Astrocyte (in vitro differentiated cells and primary cell): ENCODE results near the gene RSBN1. TPM values are rescaled to one million over a fixed set of nuclear protein-coding genes. Genes with fewer than 3 reads are reported as not detected.
"Not testable (repeated sequence)": the region's sequence is repeated elsewhere in the genome, so short reads cannot be mapped to it uniquely, and the experiment has no call there.

Experiments
- DNase-seq: peaks from one replicate; pipeline ENCODE4 v3.0.0-alpha.2; 2010; ENCODE audit warnings: low read depth
- FAIRE-seq: peaks from 2 replicates; lab custom pipeline; 2011; peaks lifted over from hg19 to GRCh38; lab: Jason Lieb, UNC
- H2AFZ ChIP-seq: 2 replicates; pipeline ENCODE4 v1.6.0; 2012; ENCODE audit warnings: low read depth, low read length, inconsistent platforms
- H3K27ac ChIP-seq: 2 replicates; pipeline ENCODE4 v1.5.1; 2011; ENCODE audit warnings: low read depth, low read length, inconsistent platforms
- H3K27me3 ChIP-seq: 2 replicates; pipeline ENCODE4 v1.6.0; 2011; ENCODE audit warnings: low read length, inconsistent platforms; ENCODE audit not compliant: insufficient read depth
- H3K36me3 ChIP-seq: 2 replicates; pipeline ENCODE4 v1.5.1; 2011; ENCODE audit warnings: low read length, inconsistent platforms; ENCODE audit not compliant: insufficient read depth
- H3K4me1 ChIP-seq: 2 replicates; pipeline ENCODE4 v1.5.1; 2011; ENCODE audit warnings: low read length, inconsistent platforms; ENCODE audit not compliant: insufficient read depth
- H3K4me2 ChIP-seq: 2 replicates; pipeline ENCODE4 v1.6.0; 2012; ENCODE audit warnings: low read length, inconsistent platforms
- H3K4me3 ChIP-seq: 2 replicates; pipeline ENCODE4 v1.5.1; 2011; ENCODE audit warnings: low read depth, mild to moderate bottlenecking, low read length, inconsistent platforms; ENCODE audit not compliant: insufficient read depth
- H3K79me2 ChIP-seq: 2 replicates; pipeline ENCODE4 v1.6.0; 2012; ENCODE audit warnings: mild to moderate bottlenecking, low read length, inconsistent platforms; ENCODE audit not compliant: insufficient read depth
- H3K9ac ChIP-seq: 2 replicates; pipeline ENCODE4 v1.6.0; 2012; ENCODE audit warnings: mild to moderate bottlenecking, low read length, inconsistent platforms
- H3K9me3 ChIP-seq: 2 replicates; pipeline ENCODE4 v1.5.1; 2012; ENCODE audit warnings: low read depth, mild to moderate bottlenecking, low read length, inconsistent platforms; ENCODE audit not compliant: insufficient read depth
- H4K20me1 ChIP-seq: 2 replicates; pipeline ENCODE4 v1.6.0; 2012; ENCODE audit warnings: low read length, inconsistent platforms; ENCODE audit not compliant: insufficient read depth
- H3K27ac Mint-ChIP-seq: one replicate; pipeline ENCODE4 v1.8.0; 2021; ENCODE audit warnings: mild to moderate bottlenecking, mixed read lengths; ENCODE audit not compliant: unreplicated experiment
- H3K27me3 Mint-ChIP-seq: one replicate; pipeline ENCODE4 v1.8.0; 2021; ENCODE audit warnings: low read depth, mixed read lengths; ENCODE audit not compliant: unreplicated experiment
- H3K36me3 Mint-ChIP-seq: one replicate; pipeline ENCODE4 v1.8.0; 2021; ENCODE audit warnings: low read depth, mixed read lengths; ENCODE audit not compliant: unreplicated experiment
- H3K4me1 Mint-ChIP-seq: one replicate; pipeline ENCODE4 v1.8.0; 2021; ENCODE audit warnings: low read depth, mixed read lengths; ENCODE audit not compliant: unreplicated experiment
- H3K4me3 Mint-ChIP-seq: one replicate; pipeline ENCODE4 v1.8.0; 2021; ENCODE audit warnings: mild to moderate bottlenecking, moderate library complexity, mixed read lengths; ENCODE audit not compliant: unreplicated experiment
- H3K9me3 Mint-ChIP-seq: one replicate; pipeline ENCODE4 v1.8.0; 2021; ENCODE audit warnings: mild to moderate bottlenecking, mixed read lengths; ENCODE audit not compliant: unreplicated experiment
- EZH2 ChIP-seq: IDR thresholded peaks from 2 replicates; pipeline ENCODE4 v1.6.1; 2012; ENCODE audit warnings: mild to moderate bottlenecking, low read length, inconsistent platforms; ENCODE audit not compliant: insufficient read depth
- total RNA-seq: library from RNA; stranded (reverse); gene quantifications from 2 replicates; pipeline ENCODE4 v1.2.1, GENCODE V29; 2021
- TF ChIP-seq, protein P1 (sequence below): IDR thresholded peaks from 2 replicates; pipeline ENCODE4 v1.5.1; 2011; ENCODE audit warnings: low read depth, mild to moderate bottlenecking, inconsistent platforms, low read length, moderate library complexity; ENCODE audit not compliant: insufficient read depth

RSBN1 gene
- total RNA-seq, 1 donor from 2014 or later = 10.6 TPM

DNA sequence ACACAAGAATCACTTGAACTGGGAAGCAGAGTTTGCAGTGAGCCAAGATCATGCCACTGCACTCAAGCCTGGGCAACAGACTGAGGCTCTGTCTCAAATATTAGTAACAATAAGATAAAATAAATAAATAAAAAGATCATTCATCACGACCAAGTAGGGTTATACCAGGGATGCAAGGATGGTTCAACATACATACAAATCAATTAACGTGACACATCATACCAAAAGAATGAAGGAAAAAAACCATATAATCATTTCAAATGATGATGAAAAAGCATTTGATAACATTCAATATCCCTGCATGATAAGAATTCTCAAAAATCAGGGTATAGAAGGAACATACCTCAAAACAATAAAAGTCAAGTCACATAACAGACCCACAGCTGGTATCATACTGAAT lies 91.3 kb downstream of the RSBN1 start:
- Histone ChIP-seq H3K4me3 (no peak overlapping the region), H3K4me2 (no peak overlapping the region), H3K9me3 (no peaks in the 10 kb centered on the region), H3K4me1 (no peaks in the 10 kb centered on the region), H4K20me1 (no peaks in the 10 kb centered on the region), H3K27me3 (no peaks in the 10 kb centered on the region), H2AFZ (no peak overlapping the region), H3K36me3 (peaks cover 8% of the 10 kb centered on the region), H3K9ac (no peak overlapping the region), H3K79me2 (no peaks in the 10 kb centered on the region), H3K27ac (no peak overlapping the region)
- FAIRE-seq = no peak
- Mint-ChIP-seq H3K9me3 (peaks cover 25% of the 10 kb centered on the region), H3K36me3 (peaks cover 65% of the 10 kb centered on the region), H3K27me3 (no peaks in the 10 kb centered on the region), H3K4me1 (no peaks in the 10 kb centered on the region), H3K27ac (no peak overlapping the region), H3K4me3 (no peak overlapping the region)
- no peak for DNase-seq
- TF ChIP-seq, protein P1, sequence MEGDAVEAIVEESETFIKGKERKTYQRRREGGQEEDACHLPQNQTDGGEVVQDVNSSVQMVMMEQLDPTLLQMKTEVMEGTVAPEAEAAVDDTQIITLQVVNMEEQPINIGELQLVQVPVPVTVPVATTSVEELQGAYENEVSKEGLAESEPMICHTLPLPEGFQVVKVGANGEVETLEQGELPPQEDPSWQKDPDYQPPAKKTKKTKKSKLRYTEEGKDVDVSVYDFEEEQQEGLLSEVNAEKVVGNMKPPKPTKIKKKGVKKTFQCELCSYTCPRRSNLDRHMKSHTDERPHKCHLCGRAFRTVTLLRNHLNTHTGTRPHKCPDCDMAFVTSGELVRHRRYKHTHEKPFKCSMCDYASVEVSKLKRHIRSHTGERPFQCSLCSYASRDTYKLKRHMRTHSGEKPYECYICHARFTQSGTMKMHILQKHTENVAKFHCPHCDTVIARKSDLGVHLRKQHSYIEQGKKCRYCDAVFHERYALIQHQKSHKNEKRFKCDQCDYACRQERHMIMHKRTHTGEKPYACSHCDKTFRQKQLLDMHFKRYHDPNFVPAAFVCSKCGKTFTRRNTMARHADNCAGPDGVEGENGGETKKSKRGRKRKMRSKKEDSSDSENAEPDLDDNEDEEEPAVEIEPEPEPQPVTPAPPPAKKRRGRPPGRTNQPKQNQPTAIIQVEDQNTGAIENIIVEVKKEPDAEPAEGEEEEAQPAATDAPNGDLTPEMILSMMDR = no peak
- no peak for TF ChIP-seq EZH2

DNA sequence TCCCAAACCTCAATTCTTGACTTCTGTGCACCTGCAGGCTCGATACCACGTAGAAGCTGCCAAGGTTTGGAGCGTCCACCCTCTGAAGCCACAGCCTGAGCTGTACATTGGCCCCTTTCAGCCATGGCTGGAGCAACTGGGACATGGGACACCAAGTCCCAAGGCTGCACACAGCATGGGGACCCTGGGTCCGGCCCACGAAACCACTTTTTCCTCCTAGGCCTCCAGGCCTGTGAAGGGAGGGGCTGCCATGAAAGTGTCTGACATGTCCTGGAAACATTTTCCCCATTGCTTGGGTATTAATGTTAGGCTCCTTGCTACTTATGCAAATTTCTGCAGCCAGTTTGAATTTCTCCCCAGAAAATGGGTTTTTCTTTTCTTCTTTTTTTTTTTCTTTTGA lies 93.7 kb downstream of the RSBN1 start:
- not testable (repeated sequence) for H3K79me2 ChIP-seq, H3K4me2 ChIP-seq, FAIRE-seq, H3K4me3 Mint-ChIP-seq, H2AFZ ChIP-seq, H4K20me1 ChIP-seq, H3K27me3 ChIP-seq, H3K4me1 ChIP-seq, H3K27ac ChIP-seq, H3K4me3 ChIP-seq, H3K27ac Mint-ChIP-seq, H3K27me3 Mint-ChIP-seq, H3K9me3 ChIP-seq, H3K9ac ChIP-seq, DNase-seq, H3K36me3 ChIP-seq, H3K4me1 Mint-ChIP-seq
- Mint-ChIP-seq H3K9me3 (peaks cover 25% of the 10 kb centered on the region), H3K36me3 (peaks cover 64% of the 10 kb centered on the region)

DNA sequence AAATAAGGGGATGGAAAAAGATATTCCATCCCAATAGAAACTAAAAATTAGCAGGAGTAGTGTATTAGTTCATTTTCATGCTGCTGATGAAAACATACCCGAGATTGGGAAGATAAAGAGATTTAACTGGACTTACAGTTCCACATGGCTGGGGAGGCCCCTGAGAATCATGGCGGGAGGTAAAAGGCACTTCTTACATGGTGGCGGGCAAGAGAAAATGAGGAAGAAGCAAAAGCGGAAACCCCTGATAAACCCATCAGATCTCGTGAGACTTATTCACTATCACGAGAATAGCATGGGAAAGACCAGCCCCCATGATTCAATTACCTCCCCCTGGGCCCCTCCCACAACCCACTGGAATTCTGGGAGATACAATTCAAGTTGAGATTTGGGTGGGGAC lies 94.8 kb downstream of the RSBN1 start:
- H3K27ac ChIP-seq, H3K4me3 Mint-ChIP-seq, H4K20me1 ChIP-seq, H3K4me1 ChIP-seq, H2AFZ ChIP-seq, H3K79me2 ChIP-seq, H3K4me2 ChIP-seq, H3K9me3 ChIP-seq, H3K4me1 Mint-ChIP-seq, H3K27ac Mint-ChIP-seq, H3K9ac ChIP-seq, FAIRE-seq, H3K27me3 ChIP-seq, H3K4me3 ChIP-seq, H3K27me3 Mint-ChIP-seq, H3K36me3 ChIP-seq, DNase-seq: not testable (repeated sequence)
- Mint-ChIP-seq H3K9me3 (peaks cover 23% of the 10 kb centered on the region), H3K36me3 (peaks cover 57% of the 10 kb centered on the region)
